Measurements from ENCODE around the gene PER1. TPM values are rescaled to one million over a fixed set of nuclear protein-coding genes. Genes with fewer than 3 reads are reported as not detected.

The PER1 gene
- total RNA-seq, 4 donors from 2014 or later = 85.2 to 148 (median 137) TPM

DNA sequence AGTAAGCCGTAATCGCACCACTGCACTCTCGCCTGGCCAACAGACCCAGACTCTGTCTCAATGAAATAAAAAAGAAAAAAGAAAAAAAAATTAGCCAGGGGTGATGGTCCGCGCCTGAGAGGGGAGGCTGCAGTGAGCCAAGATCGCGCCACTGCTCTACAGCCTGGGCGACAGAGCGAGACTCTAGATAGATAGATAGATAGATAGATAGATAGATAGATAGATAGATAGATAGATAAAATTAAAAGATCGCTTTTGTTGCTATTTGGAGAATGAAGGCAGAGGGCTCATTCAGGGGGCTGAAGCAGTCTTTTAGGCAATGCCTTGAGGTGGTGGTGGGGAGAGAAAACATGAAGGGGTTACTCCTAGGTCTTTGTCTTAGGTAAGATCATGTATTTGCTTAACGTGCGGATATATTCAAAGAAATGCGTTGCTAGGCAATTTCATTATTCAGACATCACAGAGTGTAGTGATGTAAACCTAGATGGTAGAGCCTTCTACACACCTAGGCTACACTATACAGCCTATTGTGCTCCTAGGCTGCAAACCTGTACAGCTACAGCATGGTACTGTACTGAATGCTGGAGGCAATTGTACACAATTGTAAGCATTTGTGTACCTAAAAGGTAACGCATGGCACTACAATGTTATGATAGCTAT lies 23.9 kb downstream of the PER1 start:
- 75 to 85% methylated on average over 14 of the region's 14 CpGs for WGBS, 2 donors
- H3K27me3 ChIP-seq = peaks cover 5% of the 10 kb centered on the region
- H3K9me3 ChIP-seq = no peaks in the 10 kb centered on the region
- intact Hi-C loops (cut with DNase I) = loop anchor here (10.0 kb wide), 2 partner anchors 57 to 97 kb away; no protein-coding TSS in a partner anchor
- TF ChIP-seq, protein P1, sequence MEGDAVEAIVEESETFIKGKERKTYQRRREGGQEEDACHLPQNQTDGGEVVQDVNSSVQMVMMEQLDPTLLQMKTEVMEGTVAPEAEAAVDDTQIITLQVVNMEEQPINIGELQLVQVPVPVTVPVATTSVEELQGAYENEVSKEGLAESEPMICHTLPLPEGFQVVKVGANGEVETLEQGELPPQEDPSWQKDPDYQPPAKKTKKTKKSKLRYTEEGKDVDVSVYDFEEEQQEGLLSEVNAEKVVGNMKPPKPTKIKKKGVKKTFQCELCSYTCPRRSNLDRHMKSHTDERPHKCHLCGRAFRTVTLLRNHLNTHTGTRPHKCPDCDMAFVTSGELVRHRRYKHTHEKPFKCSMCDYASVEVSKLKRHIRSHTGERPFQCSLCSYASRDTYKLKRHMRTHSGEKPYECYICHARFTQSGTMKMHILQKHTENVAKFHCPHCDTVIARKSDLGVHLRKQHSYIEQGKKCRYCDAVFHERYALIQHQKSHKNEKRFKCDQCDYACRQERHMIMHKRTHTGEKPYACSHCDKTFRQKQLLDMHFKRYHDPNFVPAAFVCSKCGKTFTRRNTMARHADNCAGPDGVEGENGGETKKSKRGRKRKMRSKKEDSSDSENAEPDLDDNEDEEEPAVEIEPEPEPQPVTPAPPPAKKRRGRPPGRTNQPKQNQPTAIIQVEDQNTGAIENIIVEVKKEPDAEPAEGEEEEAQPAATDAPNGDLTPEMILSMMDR (IDR thresholded peaks at IDR 0.05) = no peak
- no peak for TF ChIP-seq POLR2A (IDR thresholded peaks at IDR 0.05)
- no peak overlapping the region for H3K4me3 ChIP-seq (replicated peaks in 1 of 3)
- no peaks in the 10 kb centered on the region for H3K36me3 ChIP-seq
- H3K4me1 ChIP-seq = peaks cover 21 to 31% of the 10 kb centered on the region in 2 donors
- no peak for DNase-seq
- H3K27ac ChIP-seq = no peak overlapping the region

DNA sequence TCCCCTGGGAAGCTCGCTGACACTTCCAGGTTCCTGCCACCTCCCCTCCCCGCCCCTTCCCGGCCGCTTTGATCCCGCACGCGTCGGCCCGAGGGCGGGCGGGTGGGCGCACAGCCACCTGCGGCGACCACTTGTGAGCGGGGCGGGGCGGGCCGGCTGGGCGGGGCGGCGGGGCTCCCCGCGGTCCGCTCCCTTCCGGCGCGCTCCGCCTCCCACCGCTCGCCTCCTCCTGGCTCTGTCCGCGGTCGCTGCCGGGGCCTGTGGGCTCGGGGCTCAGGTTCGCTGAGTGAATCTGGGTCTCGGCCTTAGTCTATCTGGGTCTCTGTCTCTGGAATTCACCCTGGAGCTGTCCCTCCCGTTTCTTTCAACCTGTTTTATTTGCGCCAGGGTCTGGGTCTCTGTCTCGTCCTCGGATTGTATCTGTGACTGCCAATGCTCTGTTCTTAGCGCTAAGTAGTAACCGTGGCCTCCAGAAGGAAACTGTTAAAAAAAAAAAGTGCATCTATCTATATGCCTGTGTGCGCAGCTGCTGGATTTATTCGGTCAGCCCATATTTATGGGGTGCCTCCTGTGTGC lies 25.6 kb downstream of the PER1 start:
- TF ChIP-seq POLR2A (IDR thresholded peaks at IDR 0.05) = no peak
- TF ChIP-seq, protein P1 (IDR thresholded peaks at IDR 0.05) = no peak
- Histone ChIP-seq H3K36me3 (no peaks in the 10 kb centered on the region), H3K9me3 (no peaks in the 10 kb centered on the region), H3K27ac (peak overlapping the region in 2 of 3 donors; percentile 36 to 74), H3K4me3 (replicated peaks in 1 of 3) (peak overlapping the region in 2 of 3 donors; percentile 57 to 66), H3K4me1 (peaks cover 36 to 45% of the 10 kb centered on the region in 2 donors), H3K27me3 (peaks cover 5% of the 10 kb centered on the region)
- 0 to 2% methylated on average over 15 to 24 of the region's 45 CpGs for WGBS, 2 donors
- intact Hi-C loops (cut with DNase I) = loop anchor here (10.0 kb wide), 2 partner anchors 58 to 98 kb away; no protein-coding TSS in a partner anchor
- peak; percentile 44 to 53 for DNase-seq

DNA sequence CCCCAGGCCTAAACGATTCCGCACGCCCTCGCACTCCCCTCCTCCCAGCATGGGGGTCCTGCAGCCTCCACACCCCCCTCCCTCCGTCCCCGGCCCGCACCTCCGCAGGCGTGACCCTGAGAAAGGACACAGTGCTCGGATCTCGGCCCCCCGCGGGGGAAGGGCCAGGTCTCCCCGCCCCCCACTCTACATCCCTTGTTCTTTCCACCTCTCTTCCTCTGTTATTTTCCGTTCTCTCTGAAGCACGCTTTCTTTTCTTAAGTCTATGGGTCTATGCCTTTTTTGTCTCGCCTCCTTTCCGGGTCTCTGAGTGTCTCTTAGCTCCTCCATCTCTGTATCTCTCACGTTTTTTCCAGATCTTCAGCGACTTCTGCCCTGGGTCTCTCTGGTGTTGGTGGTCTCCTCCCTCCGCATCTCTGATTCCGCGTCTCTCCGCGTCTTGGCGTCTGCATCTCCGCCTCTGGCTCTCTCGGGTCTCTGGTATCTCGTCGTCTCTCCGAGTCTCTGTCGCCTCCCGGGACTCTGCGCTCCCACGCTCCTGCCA lies 26.2 kb downstream of the PER1 start:
- TF ChIP-seq, protein P1 (IDR thresholded peaks at IDR 0.05) = no peak
- TF ChIP-seq POLR2A (IDR thresholded peaks at IDR 0.05) = no peak
- H3K27ac ChIP-seq = peak overlapping the region in 2 of 3 donors; percentile 36 to 74
- H3K36me3 ChIP-seq = no peaks in the 10 kb centered on the region
- peak overlapping the region; percentile 24 to 66 (median 57) for H3K4me3 ChIP-seq (replicated peaks in 1 of 3)
- intact Hi-C loops (cut with DNase I) = loop anchor here (10.0 kb wide), 2 partner anchors 59 to 99 kb away; no protein-coding TSS in a partner anchor
- peaks cover 42 to 50% of the 10 kb centered on the region in 2 donors for H3K4me1 ChIP-seq
- peaks cover 5% of the 10 kb centered on the region for H3K27me3 ChIP-seq
- no peaks in the 10 kb centered on the region for H3K9me3 ChIP-seq
- peak in 1 of 2 donors; percentile 44 for DNase-seq
- 1% methylated on average over 35 of the region's 35 CpGs for WGBS, 2 donors

DNA sequence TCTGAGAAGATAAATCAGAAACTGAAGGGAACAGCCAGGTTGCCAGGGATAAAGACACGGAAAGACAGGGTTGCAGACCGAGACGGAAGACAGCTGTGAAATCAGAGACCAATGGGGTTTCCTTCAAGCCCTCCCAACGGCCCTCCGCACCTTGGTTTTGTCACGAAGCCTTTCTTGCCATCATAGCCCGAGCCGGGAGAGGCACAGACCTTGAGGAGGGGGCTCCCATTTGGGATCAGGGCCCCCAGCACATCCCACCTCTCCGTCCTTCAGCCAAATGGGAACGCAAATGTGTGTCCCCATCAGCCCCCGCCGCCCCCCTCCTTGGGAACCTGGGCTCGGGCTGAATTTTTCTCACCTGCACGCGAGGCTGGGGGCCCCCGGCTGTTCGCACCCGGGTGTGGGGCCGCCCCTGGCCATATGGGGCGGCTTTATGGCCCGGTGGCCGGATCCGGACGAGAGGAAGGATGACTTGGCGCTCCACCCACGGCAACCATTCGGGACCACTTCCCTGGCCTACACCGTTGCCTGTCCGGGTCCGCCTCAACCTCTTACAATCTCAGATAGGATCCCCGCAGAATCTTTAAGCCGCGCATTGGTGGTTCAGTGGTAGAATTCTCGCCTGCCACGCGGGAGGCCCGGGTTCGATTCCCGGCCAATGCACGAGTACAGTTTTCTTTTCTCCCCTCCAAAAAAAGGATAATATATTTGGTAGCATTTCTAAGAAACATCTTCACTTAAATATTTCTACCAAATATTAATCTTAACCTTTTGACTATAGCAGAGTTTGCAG lies 26.9 kb downstream of the PER1 start:
- Histone ChIP-seq H3K4me3 (replicated peaks in 1 of 3) (peak overlapping the region; percentile 24 to 66 (median 57)), H3K36me3 (no peaks in the 10 kb centered on the region), H3K9me3 (no peaks in the 10 kb centered on the region), H3K27ac (peak overlapping the region in 2 of 3 donors; percentile 36 to 74), H3K4me1 (peaks cover 48 to 56% of the 10 kb centered on the region in 2 donors), H3K27me3 (peaks cover 5% of the 10 kb centered on the region)
- DNase-seq = peak; percentile 78 to 83
- intact Hi-C loops (cut with DNase I) = loop anchor here (10.0 kb wide), 2 partner anchors 59 to 99 kb away; no protein-coding TSS in a partner anchor
- WGBS, 2 donors = 1 to 2% methylated on average over 20 to 33 of the region's 40 CpGs
- TF ChIP-seq, protein P1 (IDR thresholded peaks at IDR 0.05) = no peak
- no peak for TF ChIP-seq POLR2A (IDR thresholded peaks at IDR 0.05)

Data from thyroid gland (tissue), 4 donors.